CD4-positive, alpha-beta T cell (primary cell): ENCODE measurements around the gene SNCA. TPM values are rescaled to one million over a fixed set of nuclear protein-coding genes. Genes with fewer than 3 reads are reported as not detected.

Experiments
- ATAC-seq: fragments of 200-7000 bp; cut with Tn5 transposase; one replicate; pipeline ENCODE4 v1.10.0; 2022; ENCODE audit warnings: mild to moderate bottlenecking; ENCODE audit not compliant: poor library complexity
- CTCF ChIA-PET: fragments of 350-600 bp; sonication (Branson Sonifier 250); formaldehyde crosslinking; loops from one replicate; lab custom pipeline; 2021; ENCODE audit warnings: antibody characterized with exemption, inconsistent platforms; lab: Charles Lee
- POLR2A ChIA-PET: fragments of 350-600 bp; sonication (Branson Sonifier 250); formaldehyde crosslinking; loops from one replicate; lab custom pipeline; 2021; ENCODE audit warnings: antibody characterized with exemption, inconsistent platforms; lab: Charles Lee
- DNase-seq, 14 experiments: peaks; one replicate each; pipeline ENCODE4 v3.0.0-alpha.2; 2013 to 2020; ENCODE audit warnings: mixed read lengths in 2 of 14
- H3K27ac ChIP-seq, 2 donors: one replicate each; pipeline versions ENCODE4 v1.5.1 to v1.7.0; 2013; ENCODE audit warnings: low read length in 2 of 2, low read depth in 1 of 2, mild to moderate bottlenecking in 1 of 2
- H3K27me3 ChIP-seq, 2 experiments: 1 replicate in 1 of 2; 2 replicates in 1 of 2; pipeline versions ENCODE4 v1.6.1 to v1.7.0; 2013; ENCODE audit warnings: low read length in 2 of 2, control low read depth in 1 of 2, mild to moderate bottlenecking in 1 of 2, moderate library complexity in 1 of 2; ENCODE audit not compliant: insufficient read depth in 2 of 2, control insufficient read depth in 1 of 2
- H3K36me3 ChIP-seq: one replicate; pipeline ENCODE4 v1.6.1; 2013; ENCODE audit warnings: low read length, control low read depth; ENCODE audit not compliant: insufficient read depth
- H3K4me1 ChIP-seq: one replicate; pipeline ENCODE4 v1.6.1; 2013; ENCODE audit warnings: low read length, control low read depth; ENCODE audit not compliant: insufficient read depth
- H3K4me3 ChIP-seq: one replicate; pipeline ENCODE4 v1.5.1; 2013; ENCODE audit warnings: mild to moderate bottlenecking, low read length, moderate library complexity
- H3K9me3 ChIP-seq, 2 experiments: 1 replicate in 1 of 2; 2 replicates in 1 of 2; pipeline versions ENCODE4 v1.6.1 to v1.7.0; 2013; ENCODE audit warnings: low read length in 2 of 2, mild to moderate bottlenecking in 2 of 2, control low read depth in 1 of 2, moderate library complexity in 1 of 2; ENCODE audit not compliant: control insufficient read depth in 1 of 2, insufficient read depth in 1 of 2
- H3K27ac Mint-ChIP-seq: one replicate; pipeline ENCODE4 v1.8.0; 2020; ENCODE audit warnings: mixed read lengths
- H3K27me3 Mint-ChIP-seq: one replicate; pipeline ENCODE4 v1.8.0; 2021; ENCODE audit warnings: mixed read lengths
- H3K36me3 Mint-ChIP-seq: one replicate; pipeline ENCODE4 v1.8.0; 2021; ENCODE audit warnings: low read depth, mixed read lengths
- H3K4me1 Mint-ChIP-seq: one replicate; pipeline ENCODE4 v1.8.0; 2021; ENCODE audit warnings: low read depth, mixed read lengths
- H3K4me3 Mint-ChIP-seq: one replicate; pipeline ENCODE4 v1.8.0; 2020; ENCODE audit warnings: mild to moderate bottlenecking, mixed read lengths
- H3K9me3 Mint-ChIP-seq: one replicate; pipeline ENCODE4 v1.8.0; 2020; ENCODE audit warnings: mixed read lengths
- CTCF ChIP-seq: fragments of 200-600 bp; IDR thresholded peaks from one replicate; pipeline ENCODE4 v1.8.0; 2022; ENCODE audit warnings: antibody characterized with exemption, mild to moderate bottlenecking
- intact Hi-C, 2 experiments: fragments of 100-400 bp; cut with DNase I in 1 of 2; cut with micrococcal nuclease in 1 of 2; formaldehyde crosslinking; loops; one replicate each; pipeline versions ENCODE4 v1.15.1 to v1.9.0; 2023 to 2025; cut with DNase I, micrococcal nuclease
- total RNA-seq, 174 experiments: library from RNA in 2 of 174; stranded (reverse) in 2 of 174; gene quantifications; one replicate each; pipeline ENCODE4 v1.2.3 and lab custom pipeline; 2021 to 2026

Gene SNCA
- total RNA-seq, 2 experiments from 2014 or later = not detected

- POLR2A ChIA-PET = no interaction called here
- no peak for ATAC-seq
Observed at GRCh38 chr4:89781321-89781720, 55.6 kb downstream of the SNCA start.

DNA sequence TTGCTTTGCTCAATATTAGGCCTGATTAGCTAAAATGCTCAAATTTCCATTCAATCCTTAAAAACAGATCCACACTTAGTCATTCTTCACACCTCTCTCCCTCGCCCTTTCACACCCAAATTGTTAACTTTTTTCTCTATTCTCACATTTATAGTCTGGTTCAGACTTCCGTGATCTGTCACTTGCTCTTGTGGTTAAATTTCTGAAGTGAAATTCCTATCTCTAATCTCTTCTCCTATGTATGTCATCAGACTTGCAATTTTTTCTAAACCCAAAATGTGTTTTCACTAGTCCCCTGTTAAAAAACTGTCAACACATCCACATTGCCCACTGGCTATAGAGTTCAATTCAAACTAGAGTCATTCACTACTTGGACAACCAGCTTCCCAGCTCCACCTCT, 63.2 kb downstream of the SNCA start:
- intact Hi-C loops = no loop called here
- Histone ChIP-seq H3K4me1 (no peaks in the 10 kb centered on the region), H3K4me3 (no peak overlapping the region), H3K27me3 (peaks cover 0 to 9% of the 10 kb centered on the region in 2 experiments), H3K9me3 (peaks cover 0 to 6% of the 10 kb centered on the region in 2 experiments), H3K36me3 (no peaks in the 10 kb centered on the region), H3K27ac (no peak overlapping the region)
- peaks cover 12% of the 10 kb centered on the region for H3K27me3 Mint-ChIP-seq
- ChIA-PET POLR2A (no interaction called here), CTCF (no interaction called here)
- H3K36me3 Mint-ChIP-seq = no peaks in the 10 kb centered on the region
- no peak overlapping the region for H3K4me3 Mint-ChIP-seq
- H3K9me3 Mint-ChIP-seq = peaks cover 6% of the 10 kb centered on the region
- H3K4me1 Mint-ChIP-seq = no peaks in the 10 kb centered on the region
- ATAC-seq (no peak), DNase-seq (no peak)
- H3K27ac Mint-ChIP-seq = no peak overlapping the region
- TF ChIP-seq CTCF = no peak

More at GRCh38 chr4:89781321-89781720, 55.6 kb downstream of the SNCA start:
- Histone ChIP-seq H3K27ac (no peak overlapping the region), H3K4me3 (no peak overlapping the region), H3K36me3 (no peaks in the 10 kb centered on the region), H3K9me3 (peaks cover 0 to 3% of the 10 kb centered on the region in 2 experiments), H3K27me3 (no peaks in the 10 kb centered on the region), H3K4me1 (no peaks in the 10 kb centered on the region)
- no peak for DNase-seq
- peaks cover 10% of the 10 kb centered on the region for H3K9me3 Mint-ChIP-seq
- intact Hi-C loops = no loop called here
- H3K4me1 Mint-ChIP-seq = no peaks in the 10 kb centered on the region
- no peak for TF ChIP-seq CTCF
- H3K27ac Mint-ChIP-seq = no peak overlapping the region
- CTCF ChIA-PET = no interaction called here
- H3K4me3 Mint-ChIP-seq = no peak overlapping the region
- no peaks in the 10 kb centered on the region for H3K36me3 Mint-ChIP-seq
- no peaks in the 10 kb centered on the region for H3K27me3 Mint-ChIP-seq

- POLR2A ChIA-PET = no interaction called here
- peaks cover 8% of the 10 kb centered on the region for H3K27me3 Mint-ChIP-seq
- intact Hi-C loops = no loop called here
Observed at GRCh38 chr4:89769856-89770255, 67.1 kb downstream of the SNCA start.

More at GRCh38 chr4:89769856-89770255, 67.1 kb downstream of the SNCA start:
- ATAC-seq = no peak
- no peaks in the 10 kb centered on the region for H3K4me1 Mint-ChIP-seq
- no peaks in the 10 kb centered on the region for H3K9me3 Mint-ChIP-seq
- no peaks in the 10 kb centered on the region for H3K36me3 Mint-ChIP-seq
- no peak overlapping the region for H3K27ac ChIP-seq
- TF ChIP-seq CTCF = no peak
- no peaks in the 10 kb centered on the region for H3K9me3 ChIP-seq
- H3K4me3 ChIP-seq = no peak overlapping the region
- H3K27ac Mint-ChIP-seq = no peak overlapping the region
- CTCF ChIA-PET = interaction anchor here (1.1 kb wide), 1 partner anchor 14 kb away, joined by 4 read pairs; no protein-coding TSS in a partner anchor
- no peaks in the 10 kb centered on the region for H3K4me1 ChIP-seq
- no peaks in the 10 kb centered on the region for H3K36me3 ChIP-seq
- no peak overlapping the region for H3K4me3 Mint-ChIP-seq
- DNase-seq = no peak
- peaks cover 0 to 4% of the 10 kb centered on the region in 2 experiments for H3K27me3 ChIP-seq
